Measurements from ENCODE around the gene GNG4.

GNG4 gene

DNA sequence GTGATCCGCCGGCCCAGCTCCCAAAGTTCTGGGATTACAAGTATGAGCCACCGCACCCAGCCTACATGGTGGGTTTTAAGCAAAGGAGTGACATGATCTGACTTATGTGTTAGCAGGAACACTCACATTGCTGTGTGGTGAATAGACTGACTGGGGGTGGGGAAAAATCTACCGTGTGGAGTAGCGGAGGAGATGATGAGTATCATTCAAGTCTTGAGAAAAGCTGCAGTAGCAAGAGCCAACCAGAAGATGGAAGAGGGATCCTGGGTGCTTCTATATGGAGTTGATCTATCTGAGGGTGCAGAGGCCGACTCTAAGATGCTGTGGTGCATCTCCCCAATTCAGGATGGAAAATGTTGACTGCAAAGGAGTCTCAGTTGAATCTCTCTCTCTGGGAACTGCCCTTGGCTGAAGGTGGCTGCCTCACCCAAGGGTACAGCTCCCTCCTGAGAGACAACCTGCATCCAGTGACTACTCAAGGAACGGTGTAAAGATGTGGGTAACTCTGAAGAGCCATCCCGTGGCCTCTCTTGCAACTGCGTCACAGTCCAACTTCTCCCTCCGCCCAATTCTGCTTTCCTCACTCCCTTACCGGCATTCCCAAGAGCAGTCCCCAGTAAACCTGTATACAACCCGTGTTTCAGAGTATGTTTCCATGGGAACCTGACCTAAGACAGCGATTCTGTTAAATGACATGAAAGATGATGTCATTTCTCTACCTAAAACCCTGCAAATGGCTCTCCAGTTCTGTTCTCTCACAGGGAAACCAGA is 137.9 kb downstream of the GNG4 start:
- H3K4me3 ChIP-seq (ENCODE audit: low read depth, low read length): no peak overlapping the region
- DNase-seq (ENCODE audit: low read depth): no peak
- in situ Hi-C loops (cut with HindIII; ENCODE audit: low sequenced_read_pairs): no loop called here
- TF ChIP-seq, protein P1, sequence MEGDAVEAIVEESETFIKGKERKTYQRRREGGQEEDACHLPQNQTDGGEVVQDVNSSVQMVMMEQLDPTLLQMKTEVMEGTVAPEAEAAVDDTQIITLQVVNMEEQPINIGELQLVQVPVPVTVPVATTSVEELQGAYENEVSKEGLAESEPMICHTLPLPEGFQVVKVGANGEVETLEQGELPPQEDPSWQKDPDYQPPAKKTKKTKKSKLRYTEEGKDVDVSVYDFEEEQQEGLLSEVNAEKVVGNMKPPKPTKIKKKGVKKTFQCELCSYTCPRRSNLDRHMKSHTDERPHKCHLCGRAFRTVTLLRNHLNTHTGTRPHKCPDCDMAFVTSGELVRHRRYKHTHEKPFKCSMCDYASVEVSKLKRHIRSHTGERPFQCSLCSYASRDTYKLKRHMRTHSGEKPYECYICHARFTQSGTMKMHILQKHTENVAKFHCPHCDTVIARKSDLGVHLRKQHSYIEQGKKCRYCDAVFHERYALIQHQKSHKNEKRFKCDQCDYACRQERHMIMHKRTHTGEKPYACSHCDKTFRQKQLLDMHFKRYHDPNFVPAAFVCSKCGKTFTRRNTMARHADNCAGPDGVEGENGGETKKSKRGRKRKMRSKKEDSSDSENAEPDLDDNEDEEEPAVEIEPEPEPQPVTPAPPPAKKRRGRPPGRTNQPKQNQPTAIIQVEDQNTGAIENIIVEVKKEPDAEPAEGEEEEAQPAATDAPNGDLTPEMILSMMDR (IDR thresholded peaks at IDR 0.05; ENCODE audit: low read depth, low read length, missing control alignments): peak; percentile 5

DNA sequence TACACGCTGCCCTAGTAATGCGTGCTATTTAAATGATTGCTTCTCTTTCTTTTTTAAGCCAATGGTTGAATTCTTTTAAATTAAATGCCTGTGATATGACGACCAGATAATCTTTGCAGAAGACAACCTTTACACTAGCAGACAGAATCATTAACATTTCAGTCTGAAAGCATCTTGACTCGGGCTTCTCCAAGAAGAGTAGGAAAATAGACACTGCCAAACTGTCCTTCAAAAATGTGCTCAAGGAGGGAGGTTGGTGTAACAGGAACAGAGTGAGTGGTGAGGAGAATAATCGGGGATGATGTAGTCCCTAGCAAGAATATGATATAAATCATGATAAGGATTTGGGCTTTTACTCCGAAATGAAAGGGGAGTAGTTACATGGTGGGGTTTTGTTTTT is 138.8 kb downstream of the GNG4 start:
- TF ChIP-seq, protein P1 (IDR thresholded peaks at IDR 0.05; ENCODE audit: low read depth, low read length, missing control alignments): no peak
- H3K4me3 ChIP-seq (ENCODE audit: low read depth, low read length): no peak overlapping the region
- DNase-seq (ENCODE audit: low read depth): no peak
- in situ Hi-C loops (cut with HindIII; ENCODE audit: low sequenced_read_pairs): no loop called here

DNA sequence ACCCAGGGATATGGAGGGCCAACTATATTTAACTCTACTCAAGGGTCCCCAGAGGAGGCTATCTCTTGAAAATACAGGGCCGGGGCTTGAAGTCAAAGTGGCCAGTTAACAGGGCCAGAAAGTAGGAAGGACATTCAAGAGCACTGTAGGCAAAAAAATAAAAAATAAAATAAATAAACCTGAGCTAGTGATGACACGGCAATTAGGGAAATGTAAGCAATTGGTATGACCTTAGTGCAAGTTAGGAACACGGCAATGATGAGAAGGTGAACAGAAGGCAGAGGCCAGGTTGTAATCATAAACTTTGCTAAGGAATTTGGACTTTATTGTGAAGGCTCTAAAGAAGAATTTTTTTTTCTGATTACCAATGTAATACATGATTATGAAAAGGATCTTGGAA is 142.0 kb downstream of the GNG4 start:
- no peak overlapping the region for H3K4me3 ChIP-seq (ENCODE audit: low read depth, low read length)
- in situ Hi-C loops (cut with HindIII; ENCODE audit: low sequenced_read_pairs): no loop called here
- TF ChIP-seq, protein P1 (IDR thresholded peaks at IDR 0.05; ENCODE audit: low read depth, low read length, missing control alignments): no peak

DNA sequence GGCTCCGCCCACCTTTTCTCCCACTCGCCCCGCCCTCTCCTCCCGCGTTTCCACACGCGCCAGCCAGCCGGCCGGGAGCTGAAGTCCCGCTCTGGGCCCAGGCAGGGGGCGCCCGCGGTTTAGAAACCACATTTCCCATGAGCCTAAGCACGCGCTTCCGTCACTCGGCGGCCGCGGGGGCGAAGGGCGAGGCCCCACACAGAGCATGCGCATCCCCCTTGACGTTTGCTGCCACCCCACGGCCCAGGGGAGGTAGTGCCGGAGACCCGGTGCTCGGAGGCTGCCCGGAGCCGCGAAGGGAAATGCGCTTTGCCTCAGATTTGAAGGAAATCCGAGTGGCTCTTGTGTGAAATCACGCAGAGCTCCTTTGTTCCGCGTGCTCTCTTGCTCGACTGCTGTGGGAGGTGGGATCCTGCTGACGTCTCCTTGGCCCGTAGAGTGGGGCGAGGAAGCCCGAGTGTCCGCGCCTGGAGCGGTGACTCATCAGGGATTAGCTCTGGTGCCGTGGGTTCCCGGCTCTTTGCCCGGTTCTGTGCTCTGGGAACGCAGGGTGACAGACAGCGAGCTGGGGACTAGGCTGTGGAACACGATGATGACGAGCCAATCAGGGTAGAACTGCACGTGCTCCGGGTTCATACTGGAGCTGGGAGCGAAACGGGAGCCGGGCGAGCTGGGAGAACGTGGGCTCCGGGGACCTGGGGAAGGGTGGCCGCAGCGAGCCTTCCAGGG is 144.9 kb downstream of the GNG4 start:
- peak; percentile 99 for DNase-seq (ENCODE audit: low read depth)
- TF ChIP-seq, protein P1 (IDR thresholded peaks at IDR 0.05; ENCODE audit: low read depth, low read length, missing control alignments): peak; percentile 79
- in situ Hi-C loops (cut with HindIII; ENCODE audit: low sequenced_read_pairs): no loop called here

More for the DNA sequence above, 142.0 kb downstream of the GNG4 start:
- DNase-seq (ENCODE audit: low read depth): no peak

DNA sequence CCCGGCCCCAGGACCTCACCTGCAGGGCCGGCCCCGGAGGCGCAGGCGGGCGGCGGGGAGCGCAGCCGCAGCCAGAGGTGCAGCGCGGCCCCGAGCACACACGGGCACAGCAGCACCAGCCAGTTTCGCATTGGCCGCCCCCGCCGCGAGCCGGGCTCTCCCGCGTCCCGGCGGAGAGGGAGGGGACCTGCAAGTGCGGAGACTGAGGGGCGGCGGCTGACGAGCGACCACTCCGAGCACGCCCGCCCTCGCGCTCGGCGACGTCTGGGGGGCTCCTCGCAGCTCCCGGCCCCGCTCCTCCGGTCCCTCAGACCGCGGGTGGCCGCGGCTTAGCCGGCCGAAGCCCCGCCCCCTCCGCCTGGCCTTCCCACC is 145.5 kb downstream of the GNG4 start, which contains the start of gene B3GALNT2:
B3GALNT2 (minus strand) TSS at position 331 of the 372 bp plus-strand sequence; CDS start at position 131, 200 bp downstream.
- peak within 1 kb of the TSS; percentile 78 for H3K4me3 ChIP-seq (ENCODE audit: low read depth, low read length)
- TF ChIP-seq, protein P1 (IDR thresholded peaks at IDR 0.05; ENCODE audit: low read depth, low read length, missing control alignments): no peak
- in situ Hi-C loops (cut with HindIII; ENCODE audit: low sequenced_read_pairs): no loop called here
- DNase-seq (ENCODE audit: low read depth): no peak

More for the DNA sequence above, 144.9 kb downstream of the GNG4 start:
- H3K4me3 ChIP-seq (ENCODE audit: low read depth, low read length): peak overlapping the region; percentile 78

DNA sequence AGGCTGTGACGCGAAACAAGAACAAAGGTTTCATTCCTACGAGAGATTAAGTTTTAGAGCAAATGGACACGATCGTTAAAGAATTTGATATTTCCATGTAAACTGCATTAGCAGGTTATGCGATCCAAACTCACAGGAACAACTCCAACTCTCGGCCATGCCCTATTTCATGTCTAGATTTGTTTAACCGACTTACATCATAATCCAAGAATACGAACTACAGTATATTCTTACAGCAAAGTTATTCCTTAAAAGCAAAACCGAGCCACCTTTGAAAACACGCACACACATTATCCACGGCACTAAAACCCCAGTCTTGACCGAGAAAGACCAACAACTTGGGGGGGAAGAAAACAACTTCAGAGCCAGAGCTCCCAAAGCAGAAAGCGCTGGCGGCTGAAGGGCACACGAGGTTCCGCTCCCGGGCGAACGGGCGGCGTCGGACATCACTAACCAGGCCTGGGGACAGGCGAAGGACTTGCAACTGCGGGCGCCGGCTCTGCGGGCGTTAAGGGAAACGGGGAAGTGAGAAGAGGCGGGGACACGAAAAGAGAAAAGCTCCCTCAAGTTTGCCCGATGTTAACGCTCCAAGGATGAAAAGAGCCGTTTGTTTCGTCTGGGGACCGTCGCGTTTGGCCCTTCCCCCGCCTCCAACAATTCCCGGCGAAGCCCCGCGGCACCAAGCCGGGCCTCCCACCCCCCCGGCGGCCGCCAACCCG is 146.0 kb downstream of the GNG4 start:
- TF ChIP-seq, protein P1 (IDR thresholded peaks at IDR 0.05; ENCODE audit: low read depth, low read length, missing control alignments): no peak
- no peak for DNase-seq (ENCODE audit: low read depth)
- in situ Hi-C loops (cut with HindIII; ENCODE audit: low sequenced_read_pairs): no loop called here
- H3K4me3 ChIP-seq (ENCODE audit: low read depth, low read length): peak overlapping the region; percentile 78

All from astrocyte of the cerebellum (primary cell).